Measurements from ENCODE around the gene UCP3. TPM values are rescaled to one million over a fixed set of nuclear protein-coding genes. Genes with fewer than 3 reads are reported as not detected.

UCP3 gene
- total and polyA plus RNA-seq, 4 donors: 0.07 to 1.3 (median 0.34) TPM

GRCh38 chr11:74005721-74006517, 3.0 kb downstream of the UCP3 start:
- no peak overlapping the region for H3K27ac ChIP-seq (ENCODE audit: low read depth in 1 of 2, low read length in 2 of 2)
- TF ChIP-seq MAX (IDR thresholded peaks at IDR 0.05) (no peak), RAD21 (IDR thresholded peaks at IDR 0.05) (no peak), HNF4G (IDR thresholded peaks at IDR 0.05) (no peak), TAF1 (conservative IDR thresholded peaks at IDR 0.05) (no peak), YY1 (IDR thresholded peaks at IDR 0.05) (no peak), HNF4A (conservative IDR thresholded peaks at IDR 0.05) (no peak), JUND (IDR thresholded peaks at IDR 0.05) (no peak), FOXA2 (IDR thresholded peaks at IDR 0.05) (no peak), SP1 (IDR thresholded peaks at IDR 0.05) (no peak), NR2F2 (IDR thresholded peaks at IDR 0.05) (no peak), FOXA1 (IDR thresholded peaks at IDR 0.05) (no peak), EGR1 (IDR thresholded peaks at IDR 0.05; ENCODE audit: low read depth in 2 of 2) (no peak)
- TF ChIP-seq, protein P1, sequence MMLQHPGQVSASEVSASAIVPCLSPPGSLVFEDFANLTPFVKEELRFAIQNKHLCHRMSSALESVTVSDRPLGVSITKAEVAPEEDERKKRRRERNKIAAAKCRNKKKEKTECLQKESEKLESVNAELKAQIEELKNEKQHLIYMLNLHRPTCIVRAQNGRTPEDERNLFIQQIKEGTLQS (IDR thresholded peaks at IDR 0.05): no peak
- TF ChIP-seq, protein P2, sequence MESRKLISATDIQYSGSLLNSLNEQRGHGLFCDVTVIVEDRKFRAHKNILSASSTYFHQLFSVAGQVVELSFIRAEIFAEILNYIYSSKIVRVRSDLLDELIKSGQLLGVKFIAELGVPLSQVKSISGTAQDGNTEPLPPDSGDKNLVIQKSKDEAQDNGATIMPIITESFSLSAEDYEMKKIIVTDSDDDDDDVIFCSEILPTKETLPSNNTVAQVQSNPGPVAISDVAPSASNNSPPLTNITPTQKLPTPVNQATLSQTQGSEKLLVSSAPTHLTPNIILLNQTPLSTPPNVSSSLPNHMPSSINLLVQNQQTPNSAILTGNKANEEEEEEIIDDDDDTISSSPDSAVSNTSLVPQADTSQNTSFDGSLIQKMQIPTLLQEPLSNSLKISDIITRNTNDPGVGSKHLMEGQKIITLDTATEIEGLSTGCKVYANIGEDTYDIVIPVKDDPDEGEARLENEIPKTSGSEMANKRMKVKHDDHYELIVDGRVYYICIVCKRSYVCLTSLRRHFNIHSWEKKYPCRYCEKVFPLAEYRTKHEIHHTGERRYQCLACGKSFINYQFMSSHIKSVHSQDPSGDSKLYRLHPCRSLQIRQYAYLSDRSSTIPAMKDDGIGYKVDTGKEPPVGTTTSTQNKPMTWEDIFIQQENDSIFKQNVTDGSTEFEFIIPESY (IDR thresholded peaks at IDR 0.05): no peak
- TF ChIP-seq, protein P3, sequence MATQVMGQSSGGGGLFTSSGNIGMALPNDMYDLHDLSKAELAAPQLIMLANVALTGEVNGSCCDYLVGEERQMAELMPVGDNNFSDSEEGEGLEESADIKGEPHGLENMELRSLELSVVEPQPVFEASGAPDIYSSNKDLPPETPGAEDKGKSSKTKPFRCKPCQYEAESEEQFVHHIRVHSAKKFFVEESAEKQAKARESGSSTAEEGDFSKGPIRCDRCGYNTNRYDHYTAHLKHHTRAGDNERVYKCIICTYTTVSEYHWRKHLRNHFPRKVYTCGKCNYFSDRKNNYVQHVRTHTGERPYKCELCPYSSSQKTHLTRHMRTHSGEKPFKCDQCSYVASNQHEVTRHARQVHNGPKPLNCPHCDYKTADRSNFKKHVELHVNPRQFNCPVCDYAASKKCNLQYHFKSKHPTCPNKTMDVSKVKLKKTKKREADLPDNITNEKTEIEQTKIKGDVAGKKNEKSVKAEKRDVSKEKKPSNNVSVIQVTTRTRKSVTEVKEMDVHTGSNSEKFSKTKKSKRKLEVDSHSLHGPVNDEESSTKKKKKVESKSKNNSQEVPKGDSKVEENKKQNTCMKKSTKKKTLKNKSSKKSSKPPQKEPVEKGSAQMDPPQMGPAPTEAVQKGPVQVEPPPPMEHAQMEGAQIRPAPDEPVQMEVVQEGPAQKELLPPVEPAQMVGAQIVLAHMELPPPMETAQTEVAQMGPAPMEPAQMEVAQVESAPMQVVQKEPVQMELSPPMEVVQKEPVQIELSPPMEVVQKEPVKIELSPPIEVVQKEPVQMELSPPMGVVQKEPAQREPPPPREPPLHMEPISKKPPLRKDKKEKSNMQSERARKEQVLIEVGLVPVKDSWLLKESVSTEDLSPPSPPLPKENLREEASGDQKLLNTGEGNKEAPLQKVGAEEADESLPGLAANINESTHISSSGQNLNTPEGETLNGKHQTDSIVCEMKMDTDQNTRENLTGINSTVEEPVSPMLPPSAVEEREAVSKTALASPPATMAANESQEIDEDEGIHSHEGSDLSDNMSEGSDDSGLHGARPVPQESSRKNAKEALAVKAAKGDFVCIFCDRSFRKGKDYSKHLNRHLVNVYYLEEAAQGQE (IDR thresholded peaks at IDR 0.05): no peak
- TF ChIP-seq, protein P4, sequence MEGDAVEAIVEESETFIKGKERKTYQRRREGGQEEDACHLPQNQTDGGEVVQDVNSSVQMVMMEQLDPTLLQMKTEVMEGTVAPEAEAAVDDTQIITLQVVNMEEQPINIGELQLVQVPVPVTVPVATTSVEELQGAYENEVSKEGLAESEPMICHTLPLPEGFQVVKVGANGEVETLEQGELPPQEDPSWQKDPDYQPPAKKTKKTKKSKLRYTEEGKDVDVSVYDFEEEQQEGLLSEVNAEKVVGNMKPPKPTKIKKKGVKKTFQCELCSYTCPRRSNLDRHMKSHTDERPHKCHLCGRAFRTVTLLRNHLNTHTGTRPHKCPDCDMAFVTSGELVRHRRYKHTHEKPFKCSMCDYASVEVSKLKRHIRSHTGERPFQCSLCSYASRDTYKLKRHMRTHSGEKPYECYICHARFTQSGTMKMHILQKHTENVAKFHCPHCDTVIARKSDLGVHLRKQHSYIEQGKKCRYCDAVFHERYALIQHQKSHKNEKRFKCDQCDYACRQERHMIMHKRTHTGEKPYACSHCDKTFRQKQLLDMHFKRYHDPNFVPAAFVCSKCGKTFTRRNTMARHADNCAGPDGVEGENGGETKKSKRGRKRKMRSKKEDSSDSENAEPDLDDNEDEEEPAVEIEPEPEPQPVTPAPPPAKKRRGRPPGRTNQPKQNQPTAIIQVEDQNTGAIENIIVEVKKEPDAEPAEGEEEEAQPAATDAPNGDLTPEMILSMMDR (IDR thresholded peaks at IDR 0.05; ENCODE audit: low read depth, low read length, missing input control): no peak
- DNase-seq (ENCODE audit: low spot score): peak; percentile 31
- no peaks in the 10 kb centered on the region for H3K27me3 ChIP-seq (ENCODE audit: control insufficient read depth in 4 of 4, insufficient read depth in 4 of 4, low read length in 3 of 4)
- H3K4me3 ChIP-seq (ENCODE audit: low read depth in 1 of 3, low read length in 3 of 3): no peak overlapping the region
- H3K36me3 ChIP-seq (ENCODE audit: control insufficient read depth in 4 of 4, insufficient read depth in 3 of 4, low read depth in 1 of 4, low read length in 3 of 4): peaks cover 0 to 5% (median 0%) of the 10 kb centered on the region in 4 donors
- WGBS: 98% methylated on average over 29 of the region's 29 CpGs
- no peak overlapping the region for H3K9ac ChIP-seq (ENCODE audit: low read depth in 1 of 2, low read length in 2 of 2)
- H3K9me3 ChIP-seq (ENCODE audit: control insufficient read depth in 4 of 4, low read length in 3 of 4): no peaks in the 10 kb centered on the region
- peaks cover 0 to 5% (median 3%) of the 10 kb centered on the region in 4 donors for H3K4me1 ChIP-seq (ENCODE audit: control insufficient read depth in 4 of 4, insufficient read depth in 4 of 4, low read length in 3 of 4)
